Measurements from ENCODE around the gene TNFAIP8.

Gene TNFAIP8

GRCh38 chr5:119389288-119390030 is 33.6 kb downstream of the TNFAIP8 start:
- Histone ChIP-seq H3K36me3 (ENCODE audit: control insufficient read depth, low read depth, low read length) (peaks cover 10% of the 10 kb centered on the region), H3K4me3 (ENCODE audit: low read length) (no peak overlapping the region), H3K4me1 (ENCODE audit: control insufficient read depth, low read depth, low read length) (peaks cover 17% of the 10 kb centered on the region), H3K27me3 (ENCODE audit: control insufficient read depth, insufficient read depth, low read length) (no peaks in the 10 kb centered on the region), H3K9ac (ENCODE audit: low read length) (no peak overlapping the region), H3K9me3 (ENCODE audit: control insufficient read depth, low read depth, low read length) (no peaks in the 10 kb centered on the region), H3K27ac (ENCODE audit: low read length) (peak overlapping the region; percentile 13)

- Histone ChIP-seq H3K27ac (ENCODE audit: low read length) (no peak overlapping the region), H3K4me1 (ENCODE audit: control insufficient read depth, low read depth, low read length) (peaks cover 22% of the 10 kb centered on the region)
Measured at GRCh38 chr5:119390404-119390803, 34.6 kb downstream of the TNFAIP8 start.

GRCh38 chr5:119393201-119393691 is 37.4 kb downstream of the TNFAIP8 start:
- Histone ChIP-seq H3K36me3 (ENCODE audit: control insufficient read depth, low read depth, low read length) (peaks cover 10% of the 10 kb centered on the region), H3K4me1 (ENCODE audit: control insufficient read depth, low read depth, low read length) (peaks cover 17% of the 10 kb centered on the region), H3K27me3 (ENCODE audit: control insufficient read depth, insufficient read depth, low read length) (no peaks in the 10 kb centered on the region), H3K9ac (ENCODE audit: low read length) (no peak overlapping the region), H3K9me3 (ENCODE audit: control insufficient read depth, low read depth, low read length) (no peaks in the 10 kb centered on the region), H3K27ac (ENCODE audit: low read length) (no peak overlapping the region), H3K4me3 (ENCODE audit: low read length) (no peak overlapping the region)

More at GRCh38 chr5:119390404-119390803, 34.6 kb downstream of the TNFAIP8 start:
- no peak overlapping the region for H3K9ac ChIP-seq (ENCODE audit: low read length)
- H3K27me3 ChIP-seq (ENCODE audit: control insufficient read depth, insufficient read depth, low read length), result no peaks in the 10 kb centered on the region
- no peaks in the 10 kb centered on the region for H3K9me3 ChIP-seq (ENCODE audit: control insufficient read depth, low read depth, low read length)
- peaks cover 10% of the 10 kb centered on the region for H3K36me3 ChIP-seq (ENCODE audit: control insufficient read depth, low read depth, low read length)
- no peak overlapping the region for H3K4me3 ChIP-seq (ENCODE audit: low read length)

GRCh38 chr5:119393746-119394145 is 37.9 kb downstream of the TNFAIP8 start:
- Histone ChIP-seq H3K27me3 (ENCODE audit: control insufficient read depth, insufficient read depth, low read length) (no peaks in the 10 kb centered on the region), H3K9me3 (ENCODE audit: control insufficient read depth, low read depth, low read length) (no peaks in the 10 kb centered on the region), H3K36me3 (ENCODE audit: control insufficient read depth, low read depth, low read length) (peaks cover 10% of the 10 kb centered on the region), H3K27ac (ENCODE audit: low read length) (no peak overlapping the region), H3K4me3 (ENCODE audit: low read length) (no peak overlapping the region), H3K9ac (ENCODE audit: low read length) (no peak overlapping the region), H3K4me1 (ENCODE audit: control insufficient read depth, low read depth, low read length) (peaks cover 17% of the 10 kb centered on the region)

- peaks cover 6% of the 10 kb centered on the region for H3K4me1 ChIP-seq (ENCODE audit: control insufficient read depth, low read depth, low read length)
- H3K9ac ChIP-seq (ENCODE audit: low read length), result no peak overlapping the region
- H3K36me3 ChIP-seq (ENCODE audit: control insufficient read depth, low read depth, low read length), result peaks cover 10% of the 10 kb centered on the region
- H3K27me3 ChIP-seq (ENCODE audit: control insufficient read depth, insufficient read depth, low read length), result no peaks in the 10 kb centered on the region
- no peak overlapping the region for H3K27ac ChIP-seq (ENCODE audit: low read length)
- no peaks in the 10 kb centered on the region for H3K9me3 ChIP-seq (ENCODE audit: control insufficient read depth, low read depth, low read length)
- no peak overlapping the region for H3K4me3 ChIP-seq (ENCODE audit: low read length)
Measured at GRCh38 chr5:119395080-119395836, 39.4 kb downstream of the TNFAIP8 start.

- no peak overlapping the region for H3K4me3 ChIP-seq (ENCODE audit: low read length)
- H3K27me3 ChIP-seq (ENCODE audit: control insufficient read depth, insufficient read depth, low read length), result no peaks in the 10 kb centered on the region
- no peak overlapping the region for H3K27ac ChIP-seq (ENCODE audit: low read length)
- H3K4me1 ChIP-seq (ENCODE audit: control insufficient read depth, low read depth, low read length), result peaks cover 6% of the 10 kb centered on the region
- H3K9me3 ChIP-seq (ENCODE audit: control insufficient read depth, low read depth, low read length), result no peaks in the 10 kb centered on the region
- H3K36me3 ChIP-seq (ENCODE audit: control insufficient read depth, low read depth, low read length), result peaks cover 10% of the 10 kb centered on the region
- no peak overlapping the region for H3K9ac ChIP-seq (ENCODE audit: low read length)
Measured at GRCh38 chr5:119396030-119396664, 40.3 kb downstream of the TNFAIP8 start.

GRCh38 chr5:119397518-119398380 is 41.9 kb downstream of the TNFAIP8 start:
- no peak overlapping the region for H3K9ac ChIP-seq (ENCODE audit: low read length)
- no peak overlapping the region for H3K27ac ChIP-seq (ENCODE audit: low read length)

GRCh38 chr5:119398727-119399466 is 43.1 kb downstream of the TNFAIP8 start:
- Histone ChIP-seq H3K27ac (ENCODE audit: low read length) (no peak overlapping the region), H3K9me3 (ENCODE audit: control insufficient read depth, low read depth, low read length) (no peaks in the 10 kb centered on the region), H3K9ac (ENCODE audit: low read length) (no peak overlapping the region), H3K36me3 (ENCODE audit: control insufficient read depth, low read depth, low read length) (no peaks in the 10 kb centered on the region), H3K4me3 (ENCODE audit: low read length) (no peak overlapping the region), H3K4me1 (ENCODE audit: control insufficient read depth, low read depth, low read length) (peaks cover 23% of the 10 kb centered on the region), H3K27me3 (ENCODE audit: control insufficient read depth, insufficient read depth, low read length) (no peaks in the 10 kb centered on the region)

More at GRCh38 chr5:119397518-119398380, 41.9 kb downstream of the TNFAIP8 start:
- Histone ChIP-seq H3K9me3 (ENCODE audit: control insufficient read depth, low read depth, low read length) (no peaks in the 10 kb centered on the region), H3K4me3 (ENCODE audit: low read length) (no peak overlapping the region), H3K4me1 (ENCODE audit: control insufficient read depth, low read depth, low read length) (peaks cover 16% of the 10 kb centered on the region), H3K27me3 (ENCODE audit: control insufficient read depth, insufficient read depth, low read length) (no peaks in the 10 kb centered on the region), H3K36me3 (ENCODE audit: control insufficient read depth, low read depth, low read length) (peaks cover 10% of the 10 kb centered on the region)

GRCh38 chr5:119400245-119400644 is 44.4 kb downstream of the TNFAIP8 start:
- H3K9ac ChIP-seq (ENCODE audit: low read length), result no peak overlapping the region

GRCh38 chr5:119402081-119402480 is 46.3 kb downstream of the TNFAIP8 start:
- no peak overlapping the region for H3K27ac ChIP-seq (ENCODE audit: low read length)
- H3K4me1 ChIP-seq (ENCODE audit: control insufficient read depth, low read depth, low read length), result peaks cover 17% of the 10 kb centered on the region
- no peaks in the 10 kb centered on the region for H3K27me3 ChIP-seq (ENCODE audit: control insufficient read depth, insufficient read depth, low read length)
- H3K9me3 ChIP-seq (ENCODE audit: control insufficient read depth, low read depth, low read length), result no peaks in the 10 kb centered on the region
- no peak overlapping the region for H3K9ac ChIP-seq (ENCODE audit: low read length)
- no peaks in the 10 kb centered on the region for H3K36me3 ChIP-seq (ENCODE audit: control insufficient read depth, low read depth, low read length)
- no peak overlapping the region for H3K4me3 ChIP-seq (ENCODE audit: low read length)

More at GRCh38 chr5:119400245-119400644, 44.4 kb downstream of the TNFAIP8 start:
- H3K9me3 ChIP-seq (ENCODE audit: control insufficient read depth, low read depth, low read length), result no peaks in the 10 kb centered on the region
- H3K4me3 ChIP-seq (ENCODE audit: low read length), result no peak overlapping the region
- H3K27ac ChIP-seq (ENCODE audit: low read length), result no peak overlapping the region
- H3K4me1 ChIP-seq (ENCODE audit: control insufficient read depth, low read depth, low read length), result peaks cover 20% of the 10 kb centered on the region
- H3K27me3 ChIP-seq (ENCODE audit: control insufficient read depth, insufficient read depth, low read length), result no peaks in the 10 kb centered on the region
- no peaks in the 10 kb centered on the region for H3K36me3 ChIP-seq (ENCODE audit: control insufficient read depth, low read depth, low read length)
